DMS153 treated with DMSO at 0.1 percent for 48 hours (cell line): Measurements from ENCODE around the gene PRR33.
"Not testable (repeated sequence)": the region's sequence is repeated elsewhere in the genome, so short reads cannot be mapped to it uniquely, and the experiment has no call there.

Experiments used
- DNase-seq: peaks from one replicate; lab custom pipeline; 2025; ENCODE audit not compliant: unreplicated experiment; lab: John Stamatoyannopoulos, UW

Gene PRR33

GRCh38 chr11:1877211-1878136, 14.2 kb downstream of the PRR33 start:
- DNase-seq, result peak; percentile 46

GRCh38 chr11:1876361-1877063, 15.2 kb downstream of the PRR33 start:
- DNase-seq, result no peak

GRCh38 chr11:1875851-1876301, 15.8 kb downstream of the PRR33 start:
- not testable (repeated sequence) for DNase-seq

- no peak for DNase-seq
Observed at GRCh38 chr11:1875093-1875850, 16.4 kb downstream of the PRR33 start.

- not testable (repeated sequence) for DNase-seq
Observed at GRCh38 chr11:1874441-1875092, 17.1 kb downstream of the PRR33 start.

- not testable (repeated sequence) for DNase-seq
Observed at GRCh38 chr11:1873813-1874150, 17.9 kb downstream of the PRR33 start.

GRCh38 chr11:1873048-1873812, 18.5 kb downstream of the PRR33 start:
- no peak for DNase-seq

GRCh38 chr11:1872267-1872985, 19.3 kb downstream of the PRR33 start:
- no peak for DNase-seq

GRCh38 chr11:1871531-1871930, 20.2 kb downstream of the PRR33 start:
- no peak for DNase-seq

GRCh38 chr11:1870721-1871466, 20.8 kb downstream of the PRR33 start:
- no peak for DNase-seq

GRCh38 chr11:1870326-1870696, 21.4 kb downstream of the PRR33 start:
- DNase-seq, result no peak

- DNase-seq, result no peak
Observed at GRCh38 chr11:1869427-1870325, 22.0 kb downstream of the PRR33 start.

GRCh38 chr11:1868636-1869291, 22.9 kb downstream of the PRR33 start:
- no peak for DNase-seq

GRCh38 chr11:1868056-1868635, 23.5 kb downstream of the PRR33 start:
- DNase-seq, result no peak

- no peak for DNase-seq
Observed at GRCh38 chr11:1867381-1867780, 24.3 kb downstream of the PRR33 start.

- no peak for DNase-seq
Observed at GRCh38 chr11:1866776-1867175, 24.9 kb downstream of the PRR33 start.

GRCh38 chr11:1866226-1866625, 25.5 kb downstream of the PRR33 start:
- DNase-seq, result no peak
